NCI-H1105 treated with DMSO at 0.1 percent for 48 hours (cell line): Measurements from ENCODE around the gene LIG4.
A peak's percentile ranks its signal among the peaks of the same experiment; 100 is the strongest.

ENCODE experiments used
- DNase-seq: peaks from one replicate; lab custom pipeline; 2025; lab: John Stamatoyannopoulos, UW

LIG4 gene

DNA sequence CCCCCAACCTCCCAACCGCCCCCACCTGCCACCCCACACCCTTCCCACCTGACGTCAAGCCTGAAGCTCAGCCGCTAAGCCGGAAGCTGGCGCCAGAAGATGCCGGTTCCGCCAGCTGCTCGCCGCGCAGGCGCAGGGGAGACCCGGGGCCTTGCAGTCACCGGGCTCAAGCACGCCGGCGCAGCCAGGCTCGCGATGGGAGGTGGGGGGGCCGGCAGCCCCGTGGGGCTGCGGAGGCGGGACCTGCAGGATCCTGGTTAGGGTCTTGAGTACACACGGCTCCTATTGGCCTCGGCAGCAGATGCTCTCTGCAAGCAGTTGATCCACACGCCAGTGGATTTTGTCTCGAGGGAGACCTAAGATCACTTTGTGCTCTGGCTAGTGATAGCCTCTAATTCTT lies at the start of gene LIG4:
LIG4 (minus strand) TSS at position 101 of the 400 bp plus-strand sequence. CDS start 4,268 bp downstream, outside the sequence.
- peak; percentile 99 for DNase-seq

- no peak for DNase-seq
Measured at GRCh38 chr13:108263621-108264355, 48.5 kb upstream of the LIG4 start.

GRCh38 chr13:108257248-108257647 lies 41.9 kb upstream of the LIG4 start:
- no peak for DNase-seq

- DNase-seq: no peak
Measured at GRCh38 chr13:108249150-108249549, 33.8 kb upstream of the LIG4 start.

DNA sequence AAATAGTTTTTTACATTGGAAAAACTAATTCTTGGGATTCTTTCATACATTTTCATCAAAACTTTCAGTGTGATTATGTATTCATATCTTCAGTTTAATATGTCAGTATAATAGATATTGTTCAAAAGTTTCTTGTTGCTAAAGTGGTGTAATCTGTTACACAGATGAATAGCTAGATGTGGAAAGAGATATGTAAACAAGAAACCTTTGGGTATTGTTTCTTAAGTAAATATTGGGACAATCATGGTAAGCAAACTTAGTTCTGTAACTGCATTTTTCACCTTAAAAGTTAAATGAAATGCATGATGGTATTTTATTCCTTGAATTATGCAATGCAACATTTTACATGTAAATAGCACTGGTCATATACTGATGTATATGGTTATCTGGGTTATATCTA lies 15.0 kb upstream of the LIG4 start:
- no peak for DNase-seq

GRCh38 chr13:108227651-108228272 lies 12.4 kb upstream of the LIG4 start:
- DNase-seq: peak; percentile 64

DNA sequence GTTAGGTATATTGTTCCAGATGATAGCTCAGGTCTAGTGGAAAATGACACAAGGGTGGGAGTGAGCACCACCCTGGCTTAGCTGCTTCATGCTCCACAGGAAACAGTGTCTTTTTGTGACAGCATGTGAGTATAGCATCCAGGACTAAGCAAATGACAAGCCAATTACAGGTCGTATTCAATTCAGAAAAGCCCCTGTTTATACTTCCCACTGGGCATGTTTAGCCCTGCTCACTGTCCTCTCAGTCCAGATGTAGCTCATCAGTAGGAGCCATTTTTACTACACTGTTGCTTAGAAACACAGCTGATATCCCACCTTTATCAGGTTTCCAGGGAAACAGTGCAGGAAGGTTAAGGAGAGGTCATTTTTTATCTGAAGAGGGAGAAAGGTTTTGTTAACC lies 10.8 kb upstream of the LIG4 start:
- peak; percentile 96 for DNase-seq

GRCh38 chr13:108225440-108225839 lies 10.1 kb upstream of the LIG4 start:
- DNase-seq: no peak

GRCh38 chr13:108223687-108224503 lies 8.6 kb upstream of the LIG4 start:
- no peak for DNase-seq

- peak; percentile 75 for DNase-seq
Measured at GRCh38 chr13:108220041-108220440, 4.7 kb upstream of the LIG4 start.

DNA sequence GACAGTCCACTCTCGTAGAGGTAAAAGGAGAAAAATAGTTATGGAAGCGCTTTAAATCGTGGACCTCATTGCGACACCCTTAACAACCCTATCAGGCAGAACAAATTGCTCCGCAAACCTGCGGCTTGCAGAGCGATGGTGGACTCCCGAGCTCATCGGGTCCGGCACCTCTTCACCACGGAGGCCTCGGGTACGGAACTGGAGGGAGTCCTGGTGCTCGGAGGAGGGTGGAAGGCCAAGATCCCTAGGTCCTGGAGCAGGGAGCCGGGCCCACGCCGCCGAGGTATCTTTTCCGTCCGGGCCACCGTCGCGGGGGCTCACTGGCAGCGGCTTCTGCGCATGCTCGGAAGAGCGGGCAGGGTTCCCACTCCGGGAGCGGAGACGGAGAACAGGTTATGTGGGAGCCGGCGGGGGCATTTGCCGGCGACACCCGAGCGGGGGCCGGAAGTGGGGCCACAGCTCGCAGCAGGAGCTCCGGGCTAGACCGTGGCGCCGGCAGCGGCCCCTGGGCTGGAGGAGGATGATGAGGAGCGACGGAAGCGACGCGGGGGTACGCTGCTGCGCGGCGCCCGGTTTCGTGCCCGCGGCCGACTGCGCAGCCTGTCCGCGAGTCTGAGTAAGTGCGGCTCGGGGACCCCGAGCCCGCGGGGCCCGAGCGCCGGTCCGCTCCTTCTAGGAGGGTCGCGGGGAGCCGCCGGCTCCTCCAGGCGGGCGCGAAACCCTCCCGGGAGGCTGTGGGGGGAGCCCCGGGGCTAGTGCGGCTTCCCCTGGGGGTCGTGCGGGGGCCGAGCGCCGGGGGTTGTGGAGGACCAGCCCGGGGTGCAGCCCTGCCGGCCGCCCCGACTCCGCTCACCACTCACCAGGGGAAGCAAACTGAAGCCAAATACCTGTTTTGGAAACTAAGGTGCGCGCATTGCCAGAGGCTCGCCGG lies 3.0 kb upstream of the LIG4 start, which contains the start of gene ABHD13:
ABHD13 (plus strand) TSS at position 349 of the 931 bp plus-strand sequence. CDS start 10,827 bp downstream, outside the sequence.
- DNase-seq: peak; percentile 97

- DNase-seq: peak; percentile 62
Measured at GRCh38 chr13:108217307-108218043, 2.1 kb upstream of the LIG4 start.

GRCh38 chr13:108214441-108215271 lies 680 bp downstream of the LIG4 start:
- DNase-seq: peak; percentile 79

- DNase-seq: peak; percentile 66
Measured at GRCh38 chr13:108213946-108214345, 1.4 kb downstream of the LIG4 start.

DNA sequence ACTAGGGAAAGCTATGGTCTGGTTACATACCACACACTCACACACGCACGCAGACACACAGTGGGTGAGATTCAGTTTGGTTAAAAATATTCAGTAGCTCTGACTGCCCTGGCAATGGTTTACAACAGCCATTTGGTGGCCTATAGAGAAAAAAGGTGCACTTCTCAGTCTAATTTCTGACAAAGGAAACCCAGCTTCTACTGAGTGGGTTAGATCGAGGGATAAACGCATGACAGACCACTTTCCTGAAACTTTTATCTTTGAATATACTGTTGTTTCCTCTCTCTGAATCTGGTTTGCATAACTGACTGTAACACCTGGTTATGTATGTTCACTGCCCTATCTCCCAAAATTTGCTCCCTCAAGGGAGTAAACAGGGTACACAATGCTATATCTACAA lies 2.5 kb downstream of the LIG4 start:
- no peak for DNase-seq

- no peak for DNase-seq
Measured at GRCh38 chr13:108210551-108210950, 4.8 kb downstream of the LIG4 start.

DNA sequence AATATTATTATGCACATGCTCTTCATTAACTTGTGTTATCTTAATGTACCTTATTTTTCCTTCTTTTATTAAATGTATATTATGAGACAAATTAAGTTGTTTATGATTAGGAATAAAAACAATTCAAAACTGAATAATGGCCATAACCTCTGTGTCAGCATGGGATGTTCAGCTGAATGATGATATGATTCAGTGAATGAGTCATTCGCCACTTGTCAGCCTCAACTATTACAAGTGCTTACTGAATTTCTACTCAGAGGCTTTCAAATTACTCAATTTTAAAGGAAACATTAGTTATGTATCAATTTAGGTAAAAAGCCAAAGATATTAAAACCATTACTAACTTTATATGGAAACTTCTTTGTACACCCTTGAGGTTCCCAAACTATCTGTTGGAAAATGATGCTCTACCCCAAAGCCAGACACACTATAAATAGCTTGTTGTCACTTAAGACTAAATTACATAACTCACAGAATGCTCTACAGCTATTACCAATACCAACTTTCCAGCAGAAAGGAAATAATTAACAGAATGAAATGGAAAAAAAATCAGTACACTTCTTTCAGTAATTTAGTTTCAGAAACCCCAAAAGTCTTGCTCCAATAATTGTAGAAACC lies 14.4 kb downstream of the LIG4 start:
- DNase-seq: no peak

DNA sequence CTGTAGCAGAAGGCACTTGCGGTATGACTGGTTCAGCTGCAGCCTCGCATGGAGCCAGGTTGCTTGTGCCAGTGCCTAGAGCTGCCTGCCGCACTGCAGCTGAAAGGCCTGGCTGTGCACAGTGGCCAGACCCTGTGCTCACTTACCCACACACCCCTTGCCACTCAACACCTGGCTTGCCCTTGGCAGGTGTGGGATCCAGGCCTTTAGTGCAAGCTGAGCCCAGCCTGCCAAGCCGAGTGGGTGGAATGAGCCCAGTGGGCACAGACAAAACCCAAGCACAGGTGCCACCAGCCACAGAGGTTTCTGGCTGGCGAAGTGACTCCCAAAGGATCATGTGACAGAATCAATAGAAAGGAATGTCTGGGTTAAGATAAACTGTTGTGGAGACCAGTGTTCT lies 19.5 kb downstream of the LIG4 start:
- no peak for DNase-seq

DNA sequence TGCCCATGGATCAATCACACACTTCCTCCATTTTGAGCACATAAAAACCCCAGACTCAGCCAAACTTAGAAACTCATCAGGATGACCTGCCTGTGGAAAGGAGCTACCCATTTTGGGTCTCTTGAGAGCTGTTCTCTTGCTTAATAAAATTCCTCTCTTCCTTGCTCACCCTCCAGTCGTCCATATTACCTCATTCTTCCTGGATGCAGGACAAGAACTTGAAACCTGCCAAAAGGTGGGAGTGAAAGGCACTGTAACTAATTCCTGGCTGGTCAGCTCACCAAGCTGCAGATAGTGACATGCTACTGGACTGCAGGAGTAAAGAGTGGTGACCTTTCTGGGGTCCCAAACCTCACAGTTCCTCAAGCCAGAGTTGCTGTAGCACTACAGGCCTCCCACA lies 20.2 kb downstream of the LIG4 start:
- DNase-seq: no peak
